ENCODE measurements around the gene DUSP19. TPM values are rescaled to one million over a fixed set of nuclear protein-coding genes. Genes with fewer than 3 reads are reported as not detected.
A peak's percentile ranks its signal among the peaks of the same experiment; 100 is the strongest.

Gene DUSP19
- total and polyA plus RNA-seq, 2 of the 13 experiments (the other 11 are each of a cell fraction or from before 2014, with no cell fraction given), result 1.3 to 1.9 TPM

DNA sequence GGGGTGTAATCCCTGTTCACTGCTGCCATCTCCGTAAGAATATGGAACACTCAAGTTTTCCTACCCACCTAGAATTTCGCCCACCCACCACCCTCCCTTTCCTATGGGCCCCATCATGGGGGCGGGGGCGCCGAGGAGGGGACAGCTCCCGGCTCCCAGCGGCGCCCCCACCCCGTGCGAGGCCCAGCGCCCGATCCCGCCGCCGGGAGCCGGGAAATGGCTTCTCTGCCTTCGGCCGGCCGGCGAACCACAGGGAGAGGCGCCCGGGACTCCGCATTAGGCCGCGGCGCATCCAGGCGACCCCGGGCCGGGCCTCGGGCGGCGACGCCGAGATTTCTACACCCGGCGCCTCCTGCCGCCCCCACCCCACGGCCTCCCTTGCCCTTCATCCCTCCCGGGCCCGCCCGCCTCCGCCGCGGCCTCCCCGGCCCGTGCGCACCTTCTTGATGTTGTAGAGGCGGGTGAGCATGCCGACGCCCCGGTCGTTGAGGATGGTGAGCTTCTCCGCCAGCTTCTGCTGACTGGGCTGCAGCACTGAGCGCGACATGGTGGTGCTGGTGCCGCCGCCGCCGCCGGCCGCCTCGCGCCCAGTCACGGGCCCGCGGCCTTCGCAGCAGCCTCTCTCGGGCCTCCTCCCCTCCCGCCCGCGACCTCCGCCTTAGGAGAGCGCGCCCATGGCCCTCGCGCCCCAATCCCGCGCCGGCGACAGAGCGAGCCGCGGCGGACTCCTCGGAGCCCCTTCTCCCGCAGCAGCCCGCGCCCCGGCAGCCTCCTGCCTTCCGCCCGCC, 40.8 kb upstream of the DUSP19 start (continued):
- TF ChIP-seq, protein P1, sequence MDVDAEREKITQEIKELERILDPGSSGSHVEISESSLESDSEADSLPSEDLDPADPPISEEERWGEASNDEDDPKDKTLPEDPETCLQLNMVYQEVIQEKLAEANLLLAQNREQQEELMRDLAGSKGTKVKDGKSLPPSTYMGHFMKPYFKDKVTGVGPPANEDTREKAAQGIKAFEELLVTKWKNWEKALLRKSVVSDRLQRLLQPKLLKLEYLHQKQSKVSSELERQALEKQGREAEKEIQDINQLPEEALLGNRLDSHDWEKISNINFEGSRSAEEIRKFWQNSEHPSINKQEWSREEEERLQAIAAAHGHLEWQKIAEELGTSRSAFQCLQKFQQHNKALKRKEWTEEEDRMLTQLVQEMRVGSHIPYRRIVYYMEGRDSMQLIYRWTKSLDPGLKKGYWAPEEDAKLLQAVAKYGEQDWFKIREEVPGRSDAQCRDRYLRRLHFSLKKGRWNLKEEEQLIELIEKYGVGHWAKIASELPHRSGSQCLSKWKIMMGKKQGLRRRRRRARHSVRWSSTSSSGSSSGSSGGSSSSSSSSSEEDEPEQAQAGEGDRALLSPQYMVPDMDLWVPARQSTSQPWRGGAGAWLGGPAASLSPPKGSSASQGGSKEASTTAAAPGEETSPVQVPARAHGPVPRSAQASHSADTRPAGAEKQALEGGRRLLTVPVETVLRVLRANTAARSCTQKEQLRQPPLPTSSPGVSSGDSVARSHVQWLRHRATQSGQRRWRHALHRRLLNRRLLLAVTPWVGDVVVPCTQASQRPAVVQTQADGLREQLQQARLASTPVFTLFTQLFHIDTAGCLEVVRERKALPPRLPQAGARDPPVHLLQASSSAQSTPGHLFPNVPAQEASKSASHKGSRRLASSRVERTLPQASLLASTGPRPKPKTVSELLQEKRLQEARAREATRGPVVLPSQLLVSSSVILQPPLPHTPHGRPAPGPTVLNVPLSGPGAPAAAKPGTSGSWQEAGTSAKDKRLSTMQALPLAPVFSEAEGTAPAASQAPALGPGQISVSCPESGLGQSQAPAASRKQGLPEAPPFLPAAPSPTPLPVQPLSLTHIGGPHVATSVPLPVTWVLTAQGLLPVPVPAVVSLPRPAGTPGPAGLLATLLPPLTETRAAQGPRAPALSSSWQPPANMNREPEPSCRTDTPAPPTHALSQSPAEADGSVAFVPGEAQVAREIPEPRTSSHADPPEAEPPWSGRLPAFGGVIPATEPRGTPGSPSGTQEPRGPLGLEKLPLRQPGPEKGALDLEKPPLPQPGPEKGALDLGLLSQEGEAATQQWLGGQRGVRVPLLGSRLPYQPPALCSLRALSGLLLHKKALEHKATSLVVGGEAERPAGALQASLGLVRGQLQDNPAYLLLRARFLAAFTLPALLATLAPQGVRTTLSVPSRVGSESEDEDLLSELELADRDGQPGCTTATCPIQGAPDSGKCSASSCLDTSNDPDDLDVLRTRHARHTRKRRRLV (CRISPR knock-in tag; IDR thresholded peaks at IDR 0.05), result 0 out of 2 replicates have a peak, but pooled peaks have one; percentile 50
- TF ChIP-seq TBL1XR1 (IDR thresholded peaks at IDR 0.05; ENCODE audit: borderline replicate concordance, low read length, partially characterized antibody) (no peak), CEBPB (IDR thresholded peaks at IDR 0.05; ENCODE audit: borderline replicate concordance, low read depth, low read length) (no peak), ZNF3 (CRISPR knock-in tag; IDR thresholded peaks at IDR 0.05) (no peak), SMAD1 (CRISPR knock-in tag; IDR thresholded peaks at IDR 0.05; ENCODE audit: borderline replicate concordance, low read depth) (0 out of 2 replicates have a peak, but pooled peaks have one; percentile 48), TCF7 (IDR thresholded peaks at IDR 0.05; ENCODE audit: low read depth) (no peak), NR3C1 (CRISPR knock-in tag; IDR thresholded peaks at IDR 0.05) (no peak), ZMAT3 (CRISPR knock-in tag; conservative IDR thresholded peaks at IDR 0.05) (peak; percentile 18), HES4 (CRISPR knock-in tag; IDR thresholded peaks at IDR 0.05; ENCODE audit: borderline replicate concordance) (peak; percentile 33; the same call in 1 of the 2 replicates), KDM2A (CRISPR knock-in tag; IDR thresholded peaks at IDR 0.05; ENCODE audit: borderline replicate concordance, low read depth) (peak; percentile 49), ZNF703 (CRISPR knock-in tag; IDR thresholded peaks at IDR 0.05; ENCODE audit: borderline replicate concordance) (no peak), MBNL3 (CRISPR knock-in tag; conservative IDR thresholded peaks at IDR 0.05) (no peak), ZNF619 (CRISPR knock-in tag; IDR thresholded peaks at IDR 0.05) (no peak; the same call in 1 of the 2 replicates)
- TF ChIP-seq, protein P2, sequence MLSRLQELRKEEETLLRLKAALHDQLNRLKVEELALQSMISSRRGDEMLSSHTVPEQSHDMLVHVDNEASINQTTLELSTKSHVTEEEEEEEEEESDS (CRISPR knock-in tag; IDR thresholded peaks at IDR 0.05; ENCODE audit: borderline replicate concordance), result no peak
- TF ChIP-seq, protein P3, sequence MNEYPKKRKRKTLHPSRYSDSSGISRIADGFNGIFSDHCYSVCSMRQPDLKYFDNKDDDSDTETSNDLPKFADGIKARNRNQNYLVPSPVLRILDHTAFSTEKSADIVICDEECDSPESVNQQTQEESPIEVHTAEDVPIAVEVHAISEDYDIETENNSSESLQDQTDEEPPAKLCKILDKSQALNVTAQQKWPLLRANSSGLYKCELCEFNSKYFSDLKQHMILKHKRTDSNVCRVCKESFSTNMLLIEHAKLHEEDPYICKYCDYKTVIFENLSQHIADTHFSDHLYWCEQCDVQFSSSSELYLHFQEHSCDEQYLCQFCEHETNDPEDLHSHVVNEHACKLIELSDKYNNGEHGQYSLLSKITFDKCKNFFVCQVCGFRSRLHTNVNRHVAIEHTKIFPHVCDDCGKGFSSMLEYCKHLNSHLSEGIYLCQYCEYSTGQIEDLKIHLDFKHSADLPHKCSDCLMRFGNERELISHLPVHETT (CRISPR knock-in tag; conservative IDR thresholded peaks at IDR 0.05), result no peak
- TF ChIP-seq, protein P4, sequence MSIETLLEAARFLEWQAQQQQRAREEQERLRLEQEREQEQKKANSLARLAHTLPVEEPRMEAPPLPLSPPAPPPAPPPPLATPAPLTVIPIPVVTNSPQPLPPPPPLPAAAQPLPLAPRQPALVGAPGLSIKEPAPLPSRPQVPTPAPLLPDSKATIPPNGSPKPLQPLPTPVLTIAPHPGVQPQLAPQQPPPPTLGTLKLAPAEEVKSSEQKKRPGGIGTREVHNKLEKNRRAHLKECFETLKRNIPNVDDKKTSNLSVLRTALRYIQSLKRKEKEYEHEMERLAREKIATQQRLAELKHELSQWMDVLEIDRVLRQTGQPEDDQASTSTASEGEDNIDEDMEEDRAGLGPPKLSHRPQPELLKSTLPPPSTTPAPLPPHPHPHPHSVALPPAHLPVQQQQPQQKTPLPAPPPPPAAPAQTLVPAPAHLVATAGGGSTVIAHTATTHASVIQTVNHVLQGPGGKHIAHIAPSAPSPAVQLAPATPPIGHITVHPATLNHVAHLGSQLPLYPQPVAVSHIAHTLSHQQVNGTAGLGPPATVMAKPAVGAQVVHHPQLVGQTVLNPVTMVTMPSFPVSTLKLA (IDR thresholded peaks at IDR 0.05), result no peak
- TF ChIP-seq, protein P5, sequence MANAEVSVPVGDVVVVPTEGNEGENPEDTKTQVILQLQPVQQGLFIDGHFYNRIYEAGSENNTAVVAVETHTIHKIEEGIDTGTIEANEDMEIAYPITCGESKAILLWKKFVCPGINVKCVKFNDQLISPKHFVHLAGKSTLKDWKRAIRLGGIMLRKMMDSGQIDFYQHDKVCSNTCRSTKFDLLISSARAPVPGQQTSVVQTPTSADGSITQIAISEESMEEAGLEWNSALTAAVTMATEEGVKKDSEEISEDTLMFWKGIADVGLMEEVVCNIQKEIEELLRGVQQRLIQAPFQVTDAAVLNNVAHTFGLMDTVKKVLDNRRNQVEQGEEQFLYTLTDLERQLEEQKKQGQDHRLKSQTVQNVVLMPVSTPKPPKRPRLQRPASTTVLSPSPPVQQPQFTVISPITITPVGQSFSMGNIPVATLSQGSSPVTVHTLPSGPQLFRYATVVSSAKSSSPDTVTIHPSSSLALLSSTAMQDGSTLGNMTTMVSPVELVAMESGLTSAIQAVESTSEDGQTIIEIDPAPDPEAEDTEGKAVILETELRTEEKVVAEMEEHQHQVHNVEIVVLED (CRISPR knock-in tag; IDR thresholded peaks at IDR 0.05; ENCODE audit: borderline replicate concordance), result no peak
